GM10847 (cell line): ENCODE data around the gene TRPV6.

Experiments
- POLR2A ChIP-seq: IDR thresholded peaks from 2 replicates; pipeline ENCODE4 v1.6.1; 2011; ENCODE audit not compliant: insufficient read length; ENCODE audit errors: extremely low read depth

TRPV6 gene

DNA sequence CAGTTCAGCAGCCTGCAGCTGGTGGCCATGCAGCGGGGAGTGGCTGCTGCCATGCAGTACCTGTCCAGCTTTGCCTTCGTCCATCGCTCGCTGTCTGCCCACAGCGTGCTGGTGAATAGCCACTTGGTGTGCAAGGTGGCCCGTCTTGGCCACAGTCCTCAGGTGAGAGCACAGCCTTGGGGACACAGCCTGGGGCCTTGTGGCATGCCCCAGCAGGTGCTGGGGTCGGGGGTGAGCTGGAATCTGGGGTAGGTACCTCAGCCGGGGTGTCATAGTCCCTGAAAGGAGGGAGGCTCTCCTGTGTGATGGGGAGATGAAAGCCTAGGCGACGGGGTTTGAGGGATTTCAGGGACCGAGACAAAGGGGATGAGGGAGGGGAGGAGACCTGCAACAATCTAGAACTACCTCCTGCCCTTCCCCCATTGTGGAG, 16.5 kb downstream of the TRPV6 start:
- TF ChIP-seq POLR2A = no peak

DNA sequence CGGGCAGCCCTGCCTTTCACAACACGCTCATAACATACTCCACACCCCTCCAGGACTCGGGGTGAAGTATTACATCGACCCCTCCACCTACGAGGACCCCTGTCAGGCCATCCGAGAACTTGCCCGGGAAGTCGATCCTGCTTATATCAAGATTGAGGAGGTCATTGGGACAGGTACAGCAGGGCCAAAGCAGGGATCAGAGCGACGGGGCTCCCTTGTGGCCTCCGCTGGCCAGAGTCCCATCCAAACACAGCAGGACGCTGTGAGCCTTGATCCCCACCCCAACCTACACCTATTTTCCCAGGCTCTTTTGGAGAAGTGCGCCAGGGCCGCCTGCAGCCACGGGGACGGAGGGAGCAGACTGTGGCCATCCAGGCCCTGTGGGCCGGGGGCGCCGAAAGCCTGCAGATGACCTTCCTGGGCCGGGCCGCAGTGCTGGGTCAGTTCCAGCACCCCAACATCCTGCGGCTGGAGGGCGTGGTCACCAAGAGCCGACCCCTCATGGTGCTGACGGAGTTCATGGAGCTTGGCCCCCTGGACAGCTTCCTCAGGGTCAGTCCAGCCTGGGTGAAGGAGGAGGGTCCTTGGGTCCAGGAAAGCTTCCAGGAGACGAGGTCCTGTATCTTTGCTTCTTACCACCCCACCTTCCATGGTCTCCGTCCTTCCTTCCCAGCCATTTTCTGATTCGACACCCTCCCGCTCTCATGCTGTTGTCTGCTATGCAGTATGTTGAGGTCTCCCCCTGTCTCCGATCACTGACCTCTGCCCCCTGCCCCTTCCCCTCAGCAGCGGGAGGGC, 17.2 kb downstream of the TRPV6 start:
- TF ChIP-seq POLR2A = no peak

DNA sequence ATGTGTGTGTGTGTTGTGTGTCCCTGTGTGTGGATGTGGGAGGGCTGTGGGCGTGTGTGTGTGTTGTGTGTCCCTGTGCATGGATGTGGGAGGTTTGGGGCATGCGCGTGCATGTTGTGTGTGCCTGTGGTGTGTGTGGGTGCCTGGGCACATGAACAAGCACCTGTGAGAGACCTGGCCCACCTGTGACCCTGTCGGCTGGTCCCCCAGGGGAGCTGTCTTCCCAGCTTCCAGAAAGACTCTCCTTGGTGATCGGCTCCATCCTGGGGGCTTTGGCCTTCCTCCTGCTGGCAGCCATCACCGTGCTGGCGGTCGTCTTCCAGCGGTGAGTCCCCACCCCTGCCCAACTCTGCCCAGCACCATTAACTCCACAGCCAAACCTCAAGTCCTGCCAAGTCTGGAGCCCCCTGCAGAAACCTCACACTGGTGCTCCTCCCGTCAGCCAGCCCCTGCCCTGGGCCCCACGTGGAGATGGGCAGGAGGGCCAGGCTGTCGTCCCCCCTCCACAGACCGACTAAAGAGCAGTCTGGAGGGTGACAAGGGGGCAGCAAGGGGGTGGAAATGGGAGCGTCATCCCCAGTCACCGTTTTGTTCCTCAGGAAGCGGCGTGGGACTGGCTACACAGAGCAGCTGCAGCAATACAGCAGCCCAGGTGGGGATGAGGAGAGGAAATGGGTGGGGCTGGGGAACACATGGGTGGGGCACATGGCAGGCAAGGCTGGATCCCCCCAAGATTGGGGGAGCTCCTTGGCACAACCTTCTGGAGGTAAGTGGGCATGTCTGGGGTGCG, 18.0 kb downstream of the TRPV6 start:
- no peak for TF ChIP-seq POLR2A

DNA sequence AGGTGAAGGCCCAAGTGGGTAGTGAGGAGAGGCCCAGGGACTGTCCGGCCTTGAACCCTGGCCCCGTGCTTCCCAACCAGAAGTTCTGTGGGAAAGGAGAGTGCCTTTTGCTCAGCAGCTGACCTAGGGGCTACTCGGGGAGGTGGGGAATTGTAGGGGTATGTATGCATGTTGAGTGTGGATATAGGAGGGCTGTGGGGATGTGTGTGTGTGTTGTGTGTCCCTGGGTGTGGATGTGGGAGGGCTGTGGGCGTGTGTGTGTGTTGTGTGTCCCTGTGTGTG, 18.5 kb downstream of the TRPV6 start:
- TF ChIP-seq POLR2A = no peak

DNA sequence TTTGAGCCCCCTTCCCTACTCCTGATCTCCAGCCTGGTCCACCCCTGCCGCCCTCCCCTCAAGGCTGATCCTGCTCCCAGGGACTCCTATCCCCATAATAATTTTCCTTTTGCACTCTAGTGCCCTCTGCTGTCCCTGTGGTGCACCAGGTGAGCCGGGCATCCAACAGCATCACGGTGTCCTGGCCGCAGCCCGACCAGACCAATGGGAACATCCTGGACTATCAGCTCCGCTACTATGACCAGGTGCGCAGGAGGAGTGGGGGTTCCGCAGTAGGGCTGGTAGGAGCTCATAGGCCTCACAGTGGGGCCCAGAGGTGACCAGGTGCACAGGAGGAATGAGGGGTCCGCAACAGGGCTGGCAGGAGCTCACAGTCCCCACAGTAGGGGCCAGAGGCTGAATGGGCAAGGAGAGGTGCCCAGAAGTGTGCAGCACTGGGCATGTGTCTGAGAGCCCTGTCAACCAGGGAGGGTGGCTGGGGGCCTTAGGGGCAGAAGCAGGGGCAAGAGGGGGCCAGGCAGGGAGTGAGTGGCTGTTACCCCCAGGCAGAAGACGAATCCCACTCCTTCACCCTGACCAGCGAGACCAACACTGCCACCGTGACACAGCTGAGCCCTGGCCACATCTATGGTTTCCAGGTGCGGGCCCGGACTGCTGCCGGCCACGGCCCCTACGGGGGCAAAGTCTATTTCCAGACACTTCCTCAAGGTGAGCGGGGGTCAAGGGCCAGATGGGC, 19.0 kb downstream of the TRPV6 start:
- no peak for TF ChIP-seq POLR2A

DNA sequence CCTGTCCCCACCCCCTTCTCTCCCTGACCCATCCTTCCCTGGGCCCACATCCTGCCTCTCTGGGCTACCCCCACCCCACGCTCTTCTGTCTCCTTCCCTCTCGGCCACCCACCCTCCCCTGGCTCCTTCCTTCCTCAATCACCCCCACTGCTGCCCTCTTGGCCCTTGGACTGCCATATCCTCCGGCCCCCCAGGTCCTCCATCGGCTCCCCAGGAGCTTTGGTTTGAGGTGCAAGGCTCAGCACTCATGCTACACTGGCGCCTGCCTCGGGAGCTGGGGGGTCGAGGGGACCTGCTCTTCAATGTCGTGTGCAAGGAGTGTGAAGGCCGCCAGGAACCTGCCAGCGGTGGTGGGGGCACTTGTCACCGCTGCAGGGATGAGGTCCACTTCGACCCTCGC, 19.8 kb downstream of the TRPV6 start:
- no peak for TF ChIP-seq POLR2A

DNA sequence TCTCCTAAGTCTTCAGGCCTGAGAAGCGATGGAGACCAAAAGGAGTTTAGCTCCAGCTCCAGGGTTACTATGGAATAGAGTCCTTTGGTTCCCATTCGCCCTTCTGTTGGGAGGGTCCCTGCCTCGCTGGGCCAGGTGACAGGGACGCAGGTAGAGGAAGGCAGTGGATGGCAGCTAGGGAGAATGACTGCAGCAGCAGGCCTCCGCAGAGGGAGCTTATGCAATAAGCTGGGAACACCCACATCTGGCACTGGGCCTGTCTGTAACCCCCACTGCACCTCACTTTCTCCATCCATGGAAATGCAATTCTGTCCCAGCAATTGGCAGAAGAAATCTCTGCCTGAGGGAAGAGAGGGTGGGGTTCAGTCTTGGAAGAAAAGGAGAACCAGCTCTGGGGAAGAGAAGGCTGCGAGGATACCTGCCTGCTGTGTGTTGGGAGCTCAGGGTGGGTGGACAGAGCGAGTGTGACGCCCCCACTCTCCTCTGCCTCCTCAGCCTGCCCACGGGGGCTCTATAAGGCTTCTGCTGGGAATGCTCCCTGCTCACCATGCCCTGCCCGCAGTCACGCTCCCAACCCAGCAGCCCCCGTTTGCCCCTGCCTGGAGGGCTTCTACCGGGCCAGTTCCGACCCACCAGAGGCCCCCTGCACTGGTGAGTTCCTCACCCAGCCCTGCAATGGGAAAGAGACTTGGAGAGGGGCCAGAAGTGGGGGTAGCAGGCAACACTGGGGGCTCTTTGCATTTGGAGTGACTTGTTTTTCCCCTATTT, 20.4 kb downstream of the TRPV6 start:
- no peak for TF ChIP-seq POLR2A

DNA sequence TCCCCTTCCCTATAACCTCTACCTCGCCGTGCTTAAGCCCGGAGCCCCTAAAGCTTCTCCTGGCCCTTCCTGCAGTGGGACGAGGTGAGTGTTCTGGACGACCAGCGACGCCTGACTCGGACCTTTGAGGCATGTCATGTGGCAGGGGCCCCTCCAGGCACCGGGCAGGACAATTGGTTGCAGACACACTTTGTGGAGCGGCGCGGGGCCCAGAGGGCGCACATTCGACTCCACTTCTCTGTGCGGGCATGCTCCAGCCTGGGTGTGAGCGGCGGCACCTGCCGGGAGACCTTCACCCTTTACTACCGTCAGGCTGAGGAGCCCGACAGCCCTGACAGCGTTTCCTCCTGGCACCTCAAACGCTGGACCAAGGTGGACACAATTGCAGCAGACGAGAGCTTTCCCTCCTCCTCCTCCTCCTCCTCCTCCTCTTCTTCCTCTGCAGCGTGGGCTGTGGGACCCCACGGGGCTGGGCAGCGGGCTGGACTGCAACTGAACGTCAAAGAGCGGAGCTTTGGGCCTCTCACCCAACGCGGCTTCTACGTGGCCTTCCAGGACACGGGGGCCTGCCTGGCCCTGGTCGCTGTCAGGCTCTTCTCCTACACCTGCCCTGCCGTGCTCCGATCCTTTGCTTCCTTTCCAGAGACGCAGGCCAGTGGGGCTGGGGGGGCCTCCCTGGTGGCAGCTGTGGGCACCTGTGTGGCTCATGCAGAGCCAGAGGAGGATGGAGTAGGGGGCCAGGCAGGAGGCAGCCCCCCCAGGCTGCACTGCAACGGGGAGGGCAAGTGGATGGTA, 21.5 kb downstream of the TRPV6 start:
- no peak for TF ChIP-seq POLR2A

DNA sequence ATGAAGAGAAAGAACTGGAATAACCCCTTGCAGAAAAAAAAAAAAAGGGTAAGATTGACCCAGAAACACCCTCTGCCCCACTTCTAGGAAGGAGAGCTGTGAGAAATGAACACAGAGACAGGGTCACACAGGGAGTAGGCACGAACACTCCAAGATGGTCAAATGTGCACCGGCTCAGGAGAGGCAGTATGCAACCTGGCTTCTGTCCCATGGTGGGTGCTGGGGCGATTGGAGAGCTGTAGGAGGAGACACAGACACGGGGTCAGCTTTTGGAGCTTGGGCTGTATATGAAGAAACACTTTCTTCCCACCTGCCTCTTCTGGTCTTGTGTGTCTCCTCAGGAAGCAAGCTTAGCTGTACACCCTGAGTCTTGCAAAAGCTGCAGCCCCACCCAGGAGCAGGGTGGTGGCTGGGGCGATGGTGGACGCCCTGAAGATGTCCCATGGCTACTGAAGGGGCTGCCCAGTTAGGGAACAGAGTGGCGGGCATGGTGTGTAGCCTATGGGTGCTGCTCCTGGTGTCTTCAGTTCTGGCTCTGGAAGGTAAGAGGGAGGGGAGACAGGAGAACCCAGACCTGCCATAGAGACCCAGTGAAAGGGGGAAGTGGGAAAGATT, 22.7 kb downstream of the TRPV6 start:
- TF ChIP-seq POLR2A = no peak

DNA sequence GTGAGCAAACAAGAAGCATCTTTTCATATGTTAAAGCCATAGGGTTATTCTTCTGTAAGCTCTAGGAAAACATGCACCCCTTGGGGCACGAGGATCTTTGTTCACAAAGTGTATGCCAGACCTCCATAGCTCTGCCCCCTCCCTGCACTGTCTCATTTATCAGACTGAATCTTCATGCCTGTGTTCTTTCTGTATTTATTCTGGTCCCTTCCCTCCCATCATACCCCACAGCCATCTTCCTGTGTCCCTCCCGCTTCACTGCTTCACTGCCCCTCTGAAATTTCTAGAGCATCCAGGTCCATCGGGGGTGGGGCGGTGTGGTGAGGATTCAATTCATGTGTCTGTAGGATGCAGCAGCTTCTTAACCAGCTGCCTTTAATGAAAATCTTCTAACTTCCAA, 23.2 kb downstream of the TRPV6 start:
- TF ChIP-seq POLR2A = no peak

DNA sequence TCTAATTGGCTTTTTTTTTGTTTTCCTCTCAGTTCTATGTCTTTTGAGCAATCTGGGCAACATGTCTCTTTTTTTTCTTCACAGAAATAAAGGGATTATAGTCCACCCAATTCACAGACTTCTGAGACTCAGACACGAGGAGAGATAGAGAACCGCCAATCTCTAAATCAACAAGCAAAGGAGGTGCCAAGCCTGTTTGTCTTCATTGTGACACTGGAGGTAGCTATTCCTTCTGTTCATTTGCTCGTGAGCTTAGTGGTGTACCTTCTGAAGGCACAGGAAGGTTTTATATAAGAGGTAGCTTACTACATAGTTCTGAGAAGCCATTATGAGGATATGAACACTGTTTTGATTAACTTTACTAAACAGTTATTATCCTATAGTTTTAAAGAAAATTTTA, 24.6 kb downstream of the TRPV6 start:
- TF ChIP-seq POLR2A = no peak

DNA sequence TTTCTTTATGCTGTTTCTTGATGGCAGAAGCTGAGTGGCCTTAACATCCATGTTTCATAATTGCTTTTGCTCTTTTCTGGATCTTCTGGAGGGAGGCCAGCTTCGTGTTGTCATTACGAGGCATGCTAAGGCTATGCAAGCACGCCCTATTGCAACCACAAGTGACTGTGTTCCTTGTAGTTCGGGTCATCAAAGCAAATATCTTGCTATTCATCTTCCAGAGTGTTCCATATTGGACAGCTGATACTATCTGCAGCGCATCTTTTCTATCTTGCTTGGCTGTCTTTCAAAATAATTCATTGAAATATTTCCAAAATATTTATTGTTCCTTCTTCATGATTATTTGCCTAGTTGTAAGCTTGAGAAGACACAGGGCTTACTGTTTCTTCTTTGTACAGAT, 25.7 kb downstream of the TRPV6 start:
- TF ChIP-seq POLR2A = no peak

DNA sequence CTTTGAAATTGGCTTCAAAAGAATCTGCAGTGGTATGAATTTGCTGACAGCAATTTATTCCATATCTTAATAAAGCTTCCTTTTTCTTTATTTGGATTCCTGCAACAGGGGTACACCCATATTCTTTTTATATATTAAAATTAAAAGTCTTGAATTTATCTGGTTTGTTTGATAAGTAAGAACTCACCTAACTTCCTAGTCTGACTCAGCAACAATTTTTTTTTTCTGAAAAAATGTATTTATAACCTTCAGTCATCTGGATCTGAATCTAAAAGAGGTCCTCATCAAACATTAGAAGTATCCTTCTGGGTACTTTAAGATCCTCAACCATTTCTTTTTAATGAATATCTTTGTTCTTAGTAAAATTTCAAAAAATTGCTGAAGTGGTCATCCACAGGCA, 26.1 kb downstream of the TRPV6 start:
- no peak for TF ChIP-seq POLR2A

DNA sequence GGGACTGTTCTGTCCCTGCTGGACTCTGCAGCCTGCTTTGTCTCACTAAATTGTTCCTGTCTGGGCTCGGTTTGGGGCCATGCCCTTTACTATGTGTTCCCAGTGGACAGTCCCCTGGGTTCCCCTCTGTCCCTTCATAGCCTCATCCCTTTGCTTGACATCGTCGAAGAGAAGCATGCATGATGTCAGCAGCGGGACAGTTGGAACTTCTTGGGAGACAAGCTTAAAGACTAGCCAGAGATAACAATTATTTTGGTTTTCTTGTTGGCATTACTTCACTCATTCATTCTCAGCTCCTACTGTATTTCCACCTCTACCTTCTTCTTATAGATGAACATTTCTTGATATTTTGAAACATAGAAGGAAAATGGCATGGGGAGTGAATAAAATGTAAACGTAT, 27.9 kb downstream of the TRPV6 start:
- TF ChIP-seq POLR2A = no peak
